DLD1 (cell line): ENCODE results near the gene SMOC1.

Source experiments
- in situ Hi-C: cut with HindIII; loops from 2 replicates; pipeline ENCODE4 v1.10.0; 2017; ENCODE audit warnings: low sequenced_read_pairs

SMOC1 gene

DNA sequence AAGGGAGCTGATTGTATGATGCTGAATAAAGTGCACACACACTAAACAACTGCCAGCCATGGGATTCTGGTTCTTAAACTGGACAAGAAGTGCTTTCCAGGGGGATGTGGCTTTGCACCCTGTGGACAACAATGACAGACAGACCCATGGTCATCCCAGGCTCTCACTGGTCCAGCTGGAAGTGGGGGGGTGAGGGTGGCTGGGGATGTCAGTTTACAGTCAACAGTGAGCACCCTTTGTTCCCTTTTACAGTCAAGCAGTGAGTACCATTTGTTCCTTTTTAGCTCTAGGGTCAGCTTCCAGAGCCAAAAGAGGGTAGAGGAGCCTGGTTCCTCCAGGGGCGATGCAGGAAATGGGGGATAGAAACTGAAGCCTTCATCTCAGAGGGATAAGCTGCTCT lies 100.7 kb downstream of the SMOC1 start:
- in situ Hi-C loops = no loop called here

GRCh38 chr14:69980457-69981425 lies 101.5 kb downstream of the SMOC1 start:
- in situ Hi-C loops = no loop called here

DNA sequence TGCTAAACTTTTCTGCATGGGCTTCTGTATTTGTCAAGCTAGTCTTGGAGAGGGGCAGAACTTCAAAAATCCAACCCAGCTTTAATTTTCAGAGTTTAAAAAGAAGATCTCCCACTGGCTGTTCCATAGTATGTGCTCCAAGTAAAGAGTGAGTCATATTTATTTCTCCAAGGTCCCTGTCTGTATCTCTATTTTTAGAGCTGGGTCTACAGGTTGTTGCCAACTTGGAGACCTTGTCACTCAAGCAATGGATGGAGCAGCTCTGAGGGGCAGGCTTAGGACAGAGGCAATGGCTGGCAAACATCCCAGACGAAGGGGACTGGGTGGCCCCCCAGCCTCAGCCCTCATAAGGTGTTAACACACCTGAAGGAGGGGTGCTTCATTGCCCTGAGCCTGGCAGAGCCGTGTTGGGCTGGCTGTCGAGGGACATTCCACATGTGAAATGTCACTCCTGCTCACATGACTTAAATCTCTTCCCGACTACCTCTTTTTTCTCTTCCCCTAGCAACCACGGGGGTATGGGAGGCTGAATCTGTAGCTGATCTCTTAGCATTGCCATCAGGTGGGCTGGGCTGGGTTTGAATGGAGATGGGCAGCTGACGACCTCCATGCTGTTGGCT lies 103.1 kb downstream of the SMOC1 start:
- in situ Hi-C loops = no loop called here

- in situ Hi-C loops = no loop called here
Observed at GRCh38 chr14:69982886-69983285, 103.7 kb downstream of the SMOC1 start.

DNA sequence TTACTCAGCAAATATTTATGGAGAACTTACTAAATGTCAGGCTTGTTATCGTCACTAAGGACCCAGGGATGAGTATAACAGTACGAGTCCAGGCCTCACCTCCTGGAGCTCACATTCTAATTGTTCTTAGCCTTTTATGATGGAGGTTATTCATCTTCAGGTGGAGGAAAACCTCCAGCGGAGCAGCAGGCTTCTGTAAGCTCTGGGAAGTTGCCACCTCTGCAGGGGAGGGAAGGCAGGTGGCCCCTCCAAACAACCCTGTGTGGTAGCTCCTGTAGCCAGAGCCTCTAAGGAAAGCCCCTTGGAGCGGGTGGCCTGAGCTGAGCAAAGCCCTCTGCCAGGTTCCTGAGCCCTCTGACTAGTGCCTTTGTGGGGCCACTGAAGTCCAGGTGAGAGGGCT lies 104.1 kb downstream of the SMOC1 start:
- in situ Hi-C loops = no loop called here

GRCh38 chr14:69985463-69985862 lies 106.2 kb downstream of the SMOC1 start:
- in situ Hi-C loops = no loop called here

GRCh38 chr14:69986336-69986735 lies 107.1 kb downstream of the SMOC1 start:
- in situ Hi-C loops = no loop called here

DNA sequence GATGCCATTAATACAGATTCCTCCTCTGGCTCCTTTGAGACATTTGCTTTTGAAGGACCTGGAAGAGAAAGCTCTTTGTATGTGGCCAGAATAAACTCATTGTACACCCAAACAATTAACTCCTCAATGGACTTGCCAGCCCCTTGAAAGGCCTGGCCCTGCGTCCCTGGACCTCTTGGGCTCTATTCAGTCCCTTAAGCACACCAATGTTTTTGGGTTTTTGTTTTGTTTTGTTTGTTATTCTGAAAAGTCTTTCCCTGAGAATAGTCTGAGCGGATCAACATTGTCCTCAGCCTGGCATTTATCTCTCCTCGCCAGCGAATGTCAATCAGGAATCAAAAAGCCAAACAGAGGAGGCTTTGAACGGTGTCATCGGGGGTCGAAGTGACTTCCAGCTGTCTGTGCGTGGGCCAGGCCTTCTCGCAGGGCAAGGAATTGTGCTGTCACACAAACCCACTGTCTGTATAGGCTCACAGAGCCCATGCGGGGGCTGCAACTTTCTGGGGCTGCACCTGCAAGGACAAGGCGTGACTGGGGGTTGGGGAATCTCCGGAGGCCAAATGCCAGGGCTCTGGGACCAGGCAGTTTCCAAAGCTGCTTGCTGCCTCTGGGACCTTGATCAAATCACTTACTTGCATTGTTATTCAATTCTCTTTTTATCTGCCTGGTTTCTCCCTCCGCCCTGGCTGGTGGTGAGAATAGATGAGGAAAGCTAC lies 108.3 kb downstream of the SMOC1 start:
- in situ Hi-C loops = no loop called here

- in situ Hi-C loops = no loop called here
Observed at GRCh38 chr14:69988979-69989378, 109.8 kb downstream of the SMOC1 start.

- in situ Hi-C loops = no loop called here
Observed at GRCh38 chr14:69989622-69990021, 110.4 kb downstream of the SMOC1 start.

DNA sequence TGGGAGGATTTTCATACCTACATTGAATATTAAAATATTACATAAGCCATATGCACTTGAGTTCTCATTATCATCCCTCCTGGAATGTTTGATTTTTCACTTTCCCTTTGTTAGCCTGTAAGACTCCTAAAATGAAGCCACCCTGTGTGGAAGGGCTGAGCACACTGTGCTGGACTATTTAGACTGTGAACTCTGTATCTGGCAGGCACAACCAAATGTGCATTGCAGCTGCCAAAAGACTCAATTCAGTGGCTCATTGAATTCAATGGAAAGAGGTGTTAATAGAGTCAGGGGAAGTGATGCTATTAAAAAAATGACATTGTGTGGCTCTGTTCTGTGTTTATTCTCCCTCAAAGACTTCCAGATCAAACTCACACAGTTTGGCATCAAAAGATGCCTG lies 111.1 kb downstream of the SMOC1 start:
- in situ Hi-C loops = no loop called here

DNA sequence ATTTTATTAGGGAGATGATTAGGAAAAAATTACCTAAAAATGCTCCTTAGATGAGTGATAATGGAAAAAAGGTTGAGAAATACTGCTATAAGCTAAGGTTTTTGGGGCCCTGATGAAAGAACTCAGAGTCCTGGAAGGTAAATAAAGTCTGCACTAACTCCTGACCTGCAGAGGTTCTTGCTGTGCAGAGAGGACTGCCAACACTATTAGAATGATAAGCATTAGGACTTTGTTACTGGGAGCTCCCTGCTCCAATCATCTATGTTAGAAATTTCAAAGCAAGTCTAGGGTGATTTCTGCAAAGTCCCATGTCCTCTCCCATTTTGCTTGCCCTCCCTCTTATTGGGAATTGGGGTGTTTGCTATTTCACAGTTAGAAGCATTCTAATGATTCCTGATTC lies 112.2 kb downstream of the SMOC1 start:
- in situ Hi-C loops = no loop called here

DNA sequence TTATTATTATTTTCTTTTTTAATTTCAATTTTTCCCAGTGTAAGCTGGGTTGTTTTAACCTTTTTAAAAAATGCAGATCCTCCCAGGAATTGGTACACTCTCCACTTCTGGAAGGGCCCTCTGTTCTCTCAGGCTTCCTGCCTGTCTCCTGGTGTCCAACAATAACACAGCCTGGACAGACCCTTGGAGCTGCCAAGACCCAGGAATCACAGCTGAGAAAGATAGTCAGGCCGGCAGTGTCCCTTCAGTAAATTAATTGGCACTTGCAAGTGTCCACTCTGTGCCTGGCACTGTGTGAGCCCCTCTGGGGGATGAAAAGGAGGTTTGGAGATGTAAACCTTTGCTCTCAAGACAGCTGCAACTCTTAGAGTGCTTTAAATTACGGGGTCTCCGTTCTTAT lies 113.3 kb downstream of the SMOC1 start:
- in situ Hi-C loops = no loop called here

DNA sequence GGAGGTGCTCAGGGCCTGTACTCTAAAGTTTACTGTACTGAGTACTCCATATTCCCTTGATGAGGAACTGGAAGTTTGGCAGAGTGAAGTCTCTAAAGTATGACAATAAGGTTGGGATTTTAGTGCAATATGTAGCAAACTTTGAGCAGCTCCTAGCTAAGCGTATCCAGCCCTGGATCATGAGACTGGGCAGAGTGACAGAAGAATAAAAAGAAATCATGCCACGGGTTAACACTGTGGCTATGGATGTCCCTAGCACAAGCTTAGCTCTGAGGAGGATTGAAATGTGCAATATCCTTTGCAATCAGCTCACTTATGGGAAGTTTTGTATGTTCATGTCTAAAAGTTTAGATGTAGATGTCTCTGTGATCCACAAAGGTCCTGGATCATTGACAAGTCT lies 114.1 kb downstream of the SMOC1 start:
- in situ Hi-C loops = no loop called here

DNA sequence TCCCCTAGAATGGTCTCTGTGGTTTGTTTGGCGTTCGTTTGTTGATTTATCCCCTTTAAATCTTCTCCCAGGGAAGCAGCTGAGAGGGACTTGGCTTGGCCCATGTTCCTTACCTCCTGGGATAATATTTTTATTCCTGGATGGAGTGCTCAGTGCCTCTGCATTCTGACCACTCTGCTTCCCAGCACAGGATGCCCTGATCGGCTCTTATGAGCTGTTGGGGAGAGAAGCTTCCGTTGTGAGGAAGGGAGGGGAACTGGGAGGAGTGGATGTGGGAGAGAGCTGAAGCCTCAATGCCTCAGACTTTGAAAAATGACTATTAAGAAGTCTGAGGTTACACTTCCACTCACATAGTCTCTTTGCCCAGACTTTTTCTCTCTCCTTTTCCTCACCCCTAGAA lies 114.8 kb downstream of the SMOC1 start:
- in situ Hi-C loops = no loop called here

GRCh38 chr14:69996216-69996615 lies 117.0 kb downstream of the SMOC1 start:
- in situ Hi-C loops = no loop called here

- in situ Hi-C loops = no loop called here
Observed at GRCh38 chr14:69997849-69998248, 118.6 kb downstream of the SMOC1 start.

DNA sequence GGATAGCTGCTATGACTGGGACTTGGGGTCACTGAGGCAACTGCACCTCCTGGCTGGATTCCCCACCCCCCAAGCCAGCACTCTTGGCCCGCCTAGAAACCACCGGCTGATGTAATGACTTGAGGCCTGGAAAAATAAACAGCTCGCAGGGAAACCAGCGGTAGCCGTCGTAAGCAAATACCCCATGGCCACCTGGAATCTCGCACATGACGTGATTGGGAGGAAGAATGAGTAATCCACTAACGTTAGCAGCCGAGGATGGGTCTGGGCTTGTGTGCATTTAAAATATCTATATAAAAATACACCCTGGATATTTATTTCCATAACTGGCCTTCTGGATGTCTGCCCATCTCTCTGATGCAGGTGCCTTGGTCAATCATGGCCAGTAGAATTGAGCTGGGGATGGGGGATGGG lies 120.1 kb downstream of the SMOC1 start:
- in situ Hi-C loops = no loop called here

- in situ Hi-C loops = no loop called here
Observed at GRCh38 chr14:70000601-70001000, 121.4 kb downstream of the SMOC1 start.

- in situ Hi-C loops = no loop called here
Observed at GRCh38 chr14:70002589-70003346, 123.6 kb downstream of the SMOC1 start.

DNA sequence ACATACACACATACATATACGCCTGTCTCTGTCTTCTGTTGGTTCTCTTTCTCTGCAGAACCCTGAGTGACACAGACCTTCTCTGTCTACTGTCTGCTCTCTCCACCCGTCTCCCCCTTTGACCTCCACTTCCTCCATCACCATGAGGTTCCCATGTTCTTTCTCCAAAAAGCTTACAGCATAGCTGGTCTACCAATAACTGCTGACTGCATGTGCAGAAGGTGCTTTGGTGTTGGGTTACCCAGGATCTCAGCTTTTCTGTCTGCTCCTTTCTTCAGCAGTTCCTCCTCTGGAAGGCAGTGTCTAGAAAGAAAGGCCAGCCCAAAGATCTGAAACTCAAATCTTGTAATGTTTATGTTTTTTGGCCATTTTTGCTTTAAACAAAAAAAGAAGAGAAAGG lies 125.6 kb downstream of the SMOC1 start:
- in situ Hi-C loops = no loop called here
